Left ventricle myocardium superior (tissue), 1 donor: ENCODE results near the gene TNKS2. TPM values are rescaled to one million over a fixed set of nuclear protein-coding genes. Genes with fewer than 3 reads are reported as not detected.
"Not testable (repeated sequence)": the region's sequence is repeated elsewhere in the genome, so short reads cannot be mapped to it uniquely, and the experiment has no call there.

Source experiments
- ATAC-seq: fragments of 200-7000 bp; cut with Tn5 transposase; one replicate; pipeline ENCODE4 v1.9.1; 2020; ENCODE audit warnings: mild to moderate bottlenecking, moderate library complexity
- DNase-seq: peaks from one replicate; pipeline ENCODE4 v3.0.0-alpha.2; 2020
- intact Hi-C: fragments of 100-400 bp; cut with micrococcal nuclease; formaldehyde crosslinking; loops from one replicate; pipeline ENCODE4 v1.11.0; 2022
- long read RNA-seq: library from polyadenylated mRNA; unstranded; transcript quantifications from one replicate; pipeline ENCODE4 v2.0.0, GENCODE V29; 2021
- total RNA-seq: library from RNA; stranded (reverse); fragmentation: NEBNext Ultra II Directional; extraction: Animal tissue kit (Norgen Biotek cat#: 25700); gene quantifications from one replicate; pipeline ENCODE4 v1.2.1, GENCODE V29; 2021
- donor health status: DM: no; HTN: yes; CAD: no; lungs with severe emphysema.

The TNKS2 gene
- 15.3 TPM for total RNA-seq
- long read RNA-seq, full-length matches to known transcripts, result 9 of 21 reads
- long read RNA-seq, partial matches to known transcripts, result 10 of 21 reads
- long read RNA-seq, other reads (novel, unspliced or antisense), result 2 of 21 reads

- DNase-seq (peak; percentile 98), ATAC-seq (peak; percentile 96)
- intact Hi-C loops, result no loop called here
Observed at GRCh38 chr10:91797874-91798648, at the start of gene TNKS2. TSS of gene TNKS2 (plus strand) at chr10:91798426. CDS start at chr10:91798691, 265 bp downstream.

- intact Hi-C loops, result not testable (repeated sequence)
Observed at GRCh38 chr10:91749592-91749991, 48.6 kb upstream of the TNKS2 start.

DNA sequence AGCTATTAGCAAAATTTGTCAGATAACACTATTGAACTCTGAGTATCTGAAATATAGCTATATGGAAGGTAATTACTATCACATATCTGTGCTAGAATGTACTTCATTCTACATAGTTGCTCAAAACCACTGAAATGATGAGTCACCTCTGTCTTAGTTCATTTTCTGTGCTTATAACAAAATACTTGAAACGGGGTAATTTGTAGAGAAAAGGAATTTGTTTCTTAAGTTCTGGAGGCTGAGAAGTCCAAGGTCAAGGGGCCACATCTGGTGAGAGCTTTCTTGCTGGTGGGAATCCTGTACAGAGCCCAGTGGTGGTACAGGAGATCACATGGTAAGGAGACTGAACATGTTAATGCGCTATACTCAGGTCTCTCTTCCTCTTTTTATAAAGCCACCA is 41.9 kb upstream of the TNKS2 start:
- intact Hi-C loops, result loop anchor here (10.0 kb wide), 1 partner anchor 159 kb away; no protein-coding TSS in a partner anchor
- DNase-seq, result no peak
- ATAC-seq, result no peak

More at GRCh38 chr10:91749592-91749991, 48.6 kb upstream of the TNKS2 start:
- ATAC-seq, DNase-seq: not testable (repeated sequence)

DNA sequence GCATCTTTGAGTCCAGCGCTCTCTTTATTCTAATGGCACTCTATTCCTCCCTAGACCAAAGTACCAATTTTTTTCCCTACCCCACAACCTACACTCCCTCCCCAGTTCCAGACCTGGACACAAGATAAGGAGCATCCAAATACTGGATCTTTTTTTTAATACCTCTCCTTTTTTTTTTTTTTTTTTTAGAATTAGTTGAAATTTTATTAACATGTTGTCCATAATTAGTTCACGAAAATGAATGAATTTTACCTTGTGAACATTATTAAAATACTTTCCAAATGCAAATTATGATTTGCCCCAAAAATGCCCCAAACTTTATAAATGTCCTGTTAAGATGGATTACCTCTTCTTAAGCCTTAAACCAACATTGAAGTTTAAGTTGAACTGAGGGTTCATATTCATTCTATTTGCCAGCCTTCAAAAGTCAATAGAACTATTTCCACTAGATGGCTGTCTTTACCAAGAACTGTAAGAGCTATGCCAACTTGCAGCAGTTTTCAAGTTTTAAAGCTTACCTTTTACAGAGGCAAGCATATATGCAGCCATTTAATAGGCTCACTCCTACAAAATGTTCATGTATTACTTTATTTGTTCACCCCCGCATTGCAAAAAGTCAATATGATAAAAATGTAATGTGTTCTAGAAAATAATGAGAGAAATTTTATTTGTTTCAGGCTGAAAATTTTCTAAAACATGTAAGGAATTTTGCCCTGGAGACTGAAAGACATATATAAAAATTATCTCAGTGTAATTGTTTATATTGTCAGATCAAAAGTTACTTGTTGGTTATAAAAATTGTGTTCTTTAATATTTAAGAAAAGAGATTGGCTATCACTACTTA is 39.7 kb upstream of the TNKS2 start:
- ATAC-seq, result peak; percentile 32

GRCh38 chr10:91759581-91759986 is 38.6 kb upstream of the TNKS2 start:
- DNase-seq (no peak), ATAC-seq (no peak)
- intact Hi-C loops, result loop anchor here (10.0 kb wide), 1 partner anchor 155 kb away; no protein-coding TSS in a partner anchor

More for the DNA sequence above, 39.7 kb upstream of the TNKS2 start:
- no peak for DNase-seq
- intact Hi-C loops, result loop anchor here (10.0 kb wide), 1 partner anchor 156 kb away; no protein-coding TSS in a partner anchor

GRCh38 chr10:91761721-91762120 is 36.5 kb upstream of the TNKS2 start:
- ATAC-seq (no peak), DNase-seq (no peak)
- intact Hi-C loops, result no loop called here

DNA sequence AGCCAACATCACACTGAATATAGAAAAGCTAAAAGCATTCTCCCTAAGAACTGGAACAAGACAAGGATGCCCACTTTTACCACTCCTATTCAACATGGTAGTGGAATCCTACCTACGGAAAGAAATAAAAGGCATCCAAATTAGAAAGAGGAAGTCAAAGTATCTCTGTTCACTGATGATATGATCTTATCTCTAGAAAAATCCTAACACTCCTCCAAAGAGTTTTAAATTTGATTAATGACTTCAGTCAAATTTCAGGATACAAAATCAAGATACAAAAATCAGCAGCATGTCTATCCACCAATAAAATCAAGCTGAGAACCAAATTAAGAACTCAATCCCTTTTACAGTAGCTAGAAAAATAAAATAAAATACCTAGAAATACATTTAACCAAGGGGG is 35.3 kb upstream of the TNKS2 start:
- intact Hi-C loops, result no loop called here
- DNase-seq, result no peak
- ATAC-seq, result no peak

DNA sequence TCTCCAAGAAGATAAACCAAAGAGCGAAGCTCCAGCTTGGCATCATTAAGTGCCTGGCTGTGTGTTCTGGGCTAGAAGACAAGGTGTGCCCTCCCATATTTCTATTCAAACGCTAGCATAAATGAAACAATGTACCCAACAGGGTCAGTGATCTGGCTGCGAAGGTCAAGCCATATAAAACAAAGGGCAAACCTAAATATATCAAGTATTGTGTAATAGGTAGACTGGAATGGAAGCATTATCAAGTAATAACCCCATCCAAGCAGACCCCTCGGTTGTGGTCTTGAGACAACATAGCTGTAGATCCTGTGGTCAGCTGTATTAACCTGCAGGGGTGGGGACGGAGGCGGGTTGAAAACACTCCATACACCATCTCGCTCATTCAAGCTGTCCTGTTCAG is 31.6 kb upstream of the TNKS2 start:
- DNase-seq (no peak), ATAC-seq (no peak)
- intact Hi-C loops, result no loop called here

DNA sequence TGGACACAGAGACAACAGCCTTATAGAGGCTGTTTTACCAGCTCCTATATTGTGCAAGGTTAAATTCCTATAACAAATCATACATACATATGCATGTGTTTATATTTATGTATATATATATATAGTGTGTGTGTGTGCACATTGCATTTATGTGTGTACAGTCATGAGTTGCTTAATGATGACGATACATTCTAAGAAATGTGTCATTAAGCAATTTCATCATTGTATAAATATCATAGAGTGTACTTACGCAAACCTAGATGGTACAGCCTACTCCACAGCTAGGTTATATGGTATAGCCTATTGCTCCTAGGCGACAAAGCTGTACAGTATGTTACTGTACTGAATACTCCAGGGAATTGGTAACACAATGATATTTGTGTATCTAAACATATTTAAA is 30.1 kb upstream of the TNKS2 start:
- no peak for ATAC-seq
- no peak for DNase-seq
- intact Hi-C loops, result no loop called here

DNA sequence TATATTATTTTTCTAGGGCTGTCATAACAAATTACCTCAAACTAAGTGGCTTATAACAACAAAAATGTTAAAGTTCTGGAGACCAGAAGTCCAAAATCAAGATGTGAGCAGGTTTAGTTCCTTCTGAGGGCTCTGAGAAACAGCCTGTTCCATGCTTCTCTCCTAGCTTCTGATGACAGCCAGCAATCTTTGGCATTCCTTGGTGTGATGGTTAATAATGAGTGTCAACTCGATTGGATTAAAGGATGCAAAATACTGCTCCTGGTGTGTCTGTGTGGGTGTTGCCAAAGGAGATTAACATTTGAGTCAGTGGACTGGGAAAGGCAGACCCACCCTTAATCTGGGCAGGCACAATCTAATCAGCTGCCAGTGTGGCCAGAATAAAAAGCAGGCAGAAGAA is 26.3 kb upstream of the TNKS2 start:
- ATAC-seq (no peak), DNase-seq (no peak)
- intact Hi-C loops, result no loop called here

- DNase-seq (no peak), ATAC-seq (no peak)
- intact Hi-C loops, result no loop called here
Observed at GRCh38 chr10:91772461-91772860, 25.8 kb upstream of the TNKS2 start.

GRCh38 chr10:91772869-91773268 is 25.4 kb upstream of the TNKS2 start:
- no peak for DNase-seq
- intact Hi-C loops, result no loop called here
- no peak for ATAC-seq

GRCh38 chr10:91774571-91774970 is 23.7 kb upstream of the TNKS2 start:
- intact Hi-C loops, result no loop called here
- ATAC-seq (no peak), DNase-seq (no peak)

GRCh38 chr10:91775731-91776130 is 22.5 kb upstream of the TNKS2 start:
- intact Hi-C loops, result no loop called here
- DNase-seq, result no peak
- no peak for ATAC-seq

GRCh38 chr10:91776266-91776665 is 22.0 kb upstream of the TNKS2 start:
- intact Hi-C loops, result no loop called here
- DNase-seq (no peak), ATAC-seq (no peak)

GRCh38 chr10:91778485-91778884 is 19.7 kb upstream of the TNKS2 start:
- no peak for DNase-seq

DNA sequence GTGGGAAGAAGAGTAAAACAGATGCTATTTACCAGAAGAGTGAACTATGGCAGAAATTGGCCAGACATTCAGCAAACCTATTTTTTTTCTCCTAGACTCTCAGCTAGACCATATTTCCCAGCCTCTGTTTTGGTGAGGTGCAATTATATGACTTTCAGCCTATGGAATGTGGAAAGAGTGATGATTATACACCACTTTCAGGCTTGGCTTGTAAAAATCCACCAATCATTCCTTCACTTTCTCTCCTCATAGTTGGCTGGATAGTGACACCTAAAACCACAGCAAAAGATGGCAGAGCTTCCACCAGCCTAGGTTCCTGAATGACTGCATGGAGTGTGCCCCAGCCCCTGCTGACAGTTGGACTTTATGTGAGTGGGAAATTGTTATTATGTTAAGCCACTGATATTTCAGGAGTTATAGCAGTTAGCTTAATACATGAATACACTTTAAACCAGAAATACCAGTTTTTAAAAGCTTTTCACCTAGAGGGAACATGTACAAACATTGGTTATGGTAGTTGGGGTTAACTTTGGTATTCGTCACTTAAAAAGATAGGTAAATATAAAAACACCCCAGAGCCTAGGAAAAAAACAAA is 19.1 kb upstream of the TNKS2 start:
- DNase-seq, result no peak
- ATAC-seq, result no peak
- intact Hi-C loops, result no loop called here

More at GRCh38 chr10:91778485-91778884, 19.7 kb upstream of the TNKS2 start:
- intact Hi-C loops, result no loop called here
- no peak for ATAC-seq

- DNase-seq, result no peak
- ATAC-seq, result no peak
- intact Hi-C loops, result no loop called here
Observed at GRCh38 chr10:91782539-91782938, 15.7 kb upstream of the TNKS2 start.

GRCh38 chr10:91785830-91786229 is 12.4 kb upstream of the TNKS2 start:
- DNase-seq, result no peak
- no peak for ATAC-seq
- intact Hi-C loops, result no loop called here

- no peak for DNase-seq
- no peak for ATAC-seq
- intact Hi-C loops, result no loop called here
Observed at GRCh38 chr10:91787258-91787657, 11.0 kb upstream of the TNKS2 start.
